Ramos (cell line): ENCODE results near the gene RASA2.
"Not testable (repeated sequence)": the region's sequence is repeated elsewhere in the genome, so short reads cannot be mapped to it uniquely, and the experiment has no call there.

Source experiments
- in situ Hi-C: fragments of 300-500 bp; cut with MboI; formaldehyde crosslinking; loops from one replicate; pipeline ENCODE4 v1.14.3; 2022; ENCODE audit warnings: low sequenced_read_pairs; ENCODE audit not compliant: unreplicated experiment

The RASA2 gene

GRCh38 chr3:141526709-141527108 is 39.9 kb downstream of the RASA2 start:
- in situ Hi-C loops, result no loop called here

GRCh38 chr3:141528800-141529199 is 42.0 kb downstream of the RASA2 start:
- in situ Hi-C loops, result no loop called here

GRCh38 chr3:141529256-141529655 is 42.4 kb downstream of the RASA2 start:
- in situ Hi-C loops, result no loop called here

GRCh38 chr3:141529717-141530414 is 43.0 kb downstream of the RASA2 start:
- in situ Hi-C loops, result no loop called here

- in situ Hi-C loops, result no loop called here
These were observed 43.6 kb downstream of the RASA2 start for GRCh38 chr3:141530415-141530768.

- in situ Hi-C loops, result no loop called here
These were observed 45.8 kb downstream of the RASA2 start for GRCh38 chr3:141532609-141533008.

- in situ Hi-C loops, result not testable (repeated sequence)
These were observed 49.2 kb downstream of the RASA2 start for GRCh38 chr3:141536017-141536416.

- in situ Hi-C loops, result no loop called here
These were observed 51.0 kb downstream of the RASA2 start for GRCh38 chr3:141537856-141538255.

GRCh38 chr3:141538568-141539240 is 51.9 kb downstream of the RASA2 start:
- in situ Hi-C loops, result no loop called here

- in situ Hi-C loops, result no loop called here
These were observed 52.8 kb downstream of the RASA2 start for GRCh38 chr3:141539431-141540187.

- in situ Hi-C loops, result no loop called here
These were observed 53.7 kb downstream of the RASA2 start for GRCh38 chr3:141540531-141540930.

- in situ Hi-C loops, result no loop called here
These were observed 55.6 kb downstream of the RASA2 start for GRCh38 chr3:141542202-141542969.

- in situ Hi-C loops, result no loop called here
These were observed 56.2 kb downstream of the RASA2 start for GRCh38 chr3:141542989-141543388.

- in situ Hi-C loops, result no loop called here
These were observed 57.9 kb downstream of the RASA2 start for GRCh38 chr3:141544697-141545096.

GRCh38 chr3:141546081-141546480 is 59.3 kb downstream of the RASA2 start:
- in situ Hi-C loops, result no loop called here

GRCh38 chr3:141546586-141546985 is 59.8 kb downstream of the RASA2 start:
- in situ Hi-C loops, result no loop called here

GRCh38 chr3:141547791-141548190 is 61.0 kb downstream of the RASA2 start:
- in situ Hi-C loops, result no loop called here

- in situ Hi-C loops, result loop anchor here (25.0 kb wide), 1 partner anchor 239 kb away; no protein-coding TSS in a partner anchor
These were observed 64.3 kb downstream of the RASA2 start for GRCh38 chr3:141550926-141551665.

- in situ Hi-C loops, result loop anchor here (25.0 kb wide), 1 partner anchor 240 kb away; no protein-coding TSS in a partner anchor
These were observed 65.7 kb downstream of the RASA2 start for GRCh38 chr3:141552440-141552991.
